Endothelial cell of umbilical vein (primary cell): ENCODE measurements around the gene MOGAT3. TPM values are rescaled to one million over a fixed set of nuclear protein-coding genes. Genes with fewer than 3 reads are reported as not detected.

ENCODE experiments used
- BruUV-seq: library from RNA; stranded (reverse); fragments of 400-500 nt; replicated peaks from 2 replicates; lab custom pipeline; 2021; lab: Mats Ljungman, UMichigan
- CTCF ChIA-PET: fragments of 300-600, 350-600 bp; sonication (Branson Sonifier 250); formaldehyde crosslinking; loops from one replicate; lab custom pipeline; 2021; ENCODE audit warnings: antibody characterized with exemption, inconsistent platforms; lab: Charles Lee
- POLR2A ChIA-PET: fragments of 300-600, 350-600 bp; sonication (Branson Sonifier 250); formaldehyde crosslinking; loops from one replicate; lab custom pipeline; 2021; ENCODE audit warnings: antibody characterized with exemption, inconsistent platforms; lab: Charles Lee
- DNase-seq: peaks from one replicate; pipeline ENCODE4 v3.0.0-alpha.2; 2011; ENCODE audit warnings: low read depth, low spot score
- FAIRE-seq: peaks from 2 replicates; lab custom pipeline; 2011; peaks lifted over from hg19 to GRCh38; lab: Jason Lieb, UNC
- H2AFZ ChIP-seq: 2 replicates; pipeline ENCODE4 v1.6.0; 2012; ENCODE audit warnings: low read depth, low read length, control low read depth, inconsistent platforms
- H3K27ac ChIP-seq: 2 replicates; pipeline ENCODE4 v1.5.1; 2011; ENCODE audit warnings: low read depth, mild to moderate bottlenecking, control low read depth, low read length, moderate library complexity; ENCODE audit not compliant: insufficient read depth
- H3K27me3 ChIP-seq, 2 experiments: 2 replicates each; pipeline versions ENCODE4 v1.6.0 to v1.6.1; 2011; ENCODE audit warnings: low read length in 2 of 2, mixed read lengths in 1 of 2; ENCODE audit not compliant: control insufficient read depth in 2 of 2, insufficient read depth in 2 of 2
- H3K36me3 ChIP-seq, 2 experiments: 2 replicates in 1 of 2; 3 replicates in 1 of 2; pipeline ENCODE4 v1.5.1; 2011; ENCODE audit warnings: low read length in 2 of 2, mild to moderate bottlenecking in 1 of 2, moderate library complexity in 1 of 2; ENCODE audit not compliant: control insufficient read depth in 2 of 2, insufficient read depth in 2 of 2; ENCODE audit errors: extremely low read depth in 1 of 2
- H3K4me1 ChIP-seq: 3 replicates; pipeline ENCODE4 v1.5.1; 2011; ENCODE audit warnings: mild to moderate bottlenecking, low read length; ENCODE audit not compliant: control insufficient read depth, insufficient read depth; ENCODE audit errors: extremely low read depth
- H3K4me2 ChIP-seq: 2 replicates; pipeline ENCODE4 v1.6.1; 2011; ENCODE audit warnings: low read length, control low read depth, mixed read lengths; ENCODE audit not compliant: insufficient read depth
- H3K4me3 ChIP-seq, 3 experiments: fragments of 200-600 bp in 1 of 3; sonication (generic), shearing (Covaris generic) in 1 of 3; replicated peaks in 1 of 3; 2 replicates each; pipeline ENCODE4 v1.5.1; 2011 to 2016; ENCODE audit warnings: control low read depth in 3 of 3, low read length in 3 of 3, mild to moderate bottlenecking in 2 of 3, inconsistent platforms in 1 of 3, low read depth in 1 of 3, moderate library complexity in 1 of 3; ENCODE audit not compliant: insufficient read depth in 1 of 3
- H3K79me2 ChIP-seq: 2 replicates; pipeline ENCODE4 v1.6.0; 2012; ENCODE audit warnings: low read length, inconsistent platforms; ENCODE audit not compliant: control insufficient read depth, insufficient read depth
- H3K9ac ChIP-seq: replicated peaks from 2 replicates; pipeline ENCODE3; 2011; ENCODE audit warnings: low read length, control low read depth; ENCODE audit not compliant: insufficient read depth; ENCODE audit errors: extremely low read depth
- H3K9me1 ChIP-seq: replicated peaks from 3 replicates; pipeline ENCODE4 v1.6.0; 2011; ENCODE audit warnings: mild to moderate bottlenecking, low read length; ENCODE audit not compliant: control insufficient read depth, insufficient read depth; ENCODE audit errors: extremely low read depth
- H3K9me3 ChIP-seq: replicated peaks from 2 replicates; pipeline ENCODE4 v1.5.1; 2012; ENCODE audit warnings: low read length, inconsistent platforms; ENCODE audit not compliant: control insufficient read depth, insufficient read depth
- H4K20me1 ChIP-seq: replicated peaks from 2 replicates; pipeline ENCODE3; 2011; ENCODE audit warnings: mild to moderate bottlenecking, low read length; ENCODE audit not compliant: control insufficient read depth, insufficient read depth; ENCODE audit errors: extremely low read depth
- CTCF ChIP-seq, 2 donors: IDR thresholded peaks; 1 replicate in 1 of 2; 2 replicates in 1 of 2; pipeline ENCODE4 v1.5.1; 2011; ENCODE audit warnings: low read length in 2 of 2, mild to moderate bottlenecking in 2 of 2, moderate library complexity in 2 of 2, control low read depth in 1 of 2, inconsistent platforms in 1 of 2, low read depth in 1 of 2; ENCODE audit not compliant: insufficient read depth in 1 of 2; ENCODE audit errors: extremely low read depth in 1 of 2
- EZH2 ChIP-seq: IDR thresholded peaks from 2 replicates; pipeline ENCODE4 v1.6.1; 2012; ENCODE audit warnings: borderline replicate concordance, low read depth, mild to moderate bottlenecking, moderate library complexity, low read length, inconsistent platforms; ENCODE audit not compliant: severe bottlenecking
- FOS ChIP-seq: IDR thresholded peaks from 2 replicates; pipeline ENCODE4 v1.6.1; 2011; ENCODE audit warnings: mild to moderate bottlenecking, low read length, moderate library complexity, borderline replicate concordance; ENCODE audit not compliant: insufficient read depth
- GATA2 ChIP-seq: IDR thresholded peaks from 2 replicates; pipeline ENCODE4 v1.7.0; 2011; ENCODE audit warnings: low read depth, mild to moderate bottlenecking, moderate library complexity, mixed read lengths, low read length; ENCODE audit not compliant: insufficient read length, insufficient read depth
- JUN ChIP-seq: IDR thresholded peaks from 2 replicates; pipeline ENCODE4 v1.6.1; 2011; ENCODE audit warnings: borderline replicate concordance, low read depth; ENCODE audit not compliant: insufficient read length, insufficient read depth
- MAX ChIP-seq: IDR thresholded peaks from 2 replicates; pipeline ENCODE4 v1.6.1; 2011; ENCODE audit not compliant: insufficient read depth, insufficient read length
- MYC ChIP-seq: IDR thresholded peaks from one replicate; pipeline ENCODE4 v1.6.1; 2011; ENCODE audit warnings: mild to moderate bottlenecking, low read depth, low read length
- POLR2A ChIP-seq: IDR thresholded peaks from 2 replicates; pipeline ENCODE4 v1.6.1; 2012; ENCODE audit warnings: low read depth, mild to moderate bottlenecking, control low read depth, low read length
- POLR2AphosphoS5 ChIP-seq: IDR thresholded peaks from 2 replicates; pipeline ENCODE4 v1.6.1; 2012; ENCODE audit warnings: low read depth, mild to moderate bottlenecking, control low read depth, low read length, moderate library complexity; ENCODE audit not compliant: insufficient read depth
- dilution Hi-C: fragments of 300-500 bp; cut with MboI; formaldehyde crosslinking; loops from one replicate; pipeline ENCODE4 v1.15.0; 2019; ENCODE audit warnings: low sequenced_read_pairs; ENCODE audit not compliant: extremely low pct_ligation_motif_present
- intact Hi-C: fragments of 100-400 bp; cut with micrococcal nuclease; formaldehyde crosslinking; loops from one replicate; pipeline ENCODE4 v1.10.0; 2022
- polyA plus RNA-seq, 4 experiments: library from polyadenylated mRNA; depleted of rRNA in 3 of 4; stranded (reverse) in 3 of 4; unstranded in 1 of 4; fragments of >200 nt; gene quantifications; 2 replicates each; pipeline versions ENCODE4 v1.2.1 to v1.2.3, GENCODE V29; 2011 to 2012; ENCODE audit warnings: missing spikeins in 1 of 4
- total RNA-seq: library from RNA; stranded (reverse); gene quantifications from 2 replicates; pipeline ENCODE4 v1.2.3, GENCODE V29; 2021

The MOGAT3 gene
- total and polyA plus RNA-seq, 2 donors (not counting 3 experiments of a cell fraction or from before 2014, with no cell fraction given), result not detected

- intact Hi-C loops (loop anchor here (10.0 kb wide), 1 partner anchor 556 kb away; no protein-coding TSS in a partner anchor), dilution Hi-C loops (no loop called here)
- DNase-seq (no peak), FAIRE-seq (no peak)
- no peaks in the 10 kb centered on the region for H3K9me1 ChIP-seq
- ChIA-PET CTCF (interaction anchor here (0.7 to 6.3 kb wide), 3 partner anchors 13 to 139 kb away, joined by 4 to 39 read pairs (median 9); no protein-coding TSS in a partner anchor), POLR2A (no interaction called here)
- H3K4me3 ChIP-seq, result no peak overlapping the region
- no peaks in the 10 kb centered on the region for H3K79me2 ChIP-seq
- H3K27me3 ChIP-seq, result peaks cover 47 to 58% of the 10 kb centered on the region in 2 experiments
- no peak overlapping the region for H3K4me2 ChIP-seq
- H3K9ac ChIP-seq, result no peak overlapping the region
- no peaks in the 10 kb centered on the region for H3K9me3 ChIP-seq
- H4K20me1 ChIP-seq, result no peaks in the 10 kb centered on the region
- TF ChIP-seq EZH2 (no peak), POLR2A (no peak), MYC (no peak), JUN (no peak), POLR2AphosphoS5 (no peak), MAX (no peak), GATA2 (no peak), FOS (no peak), CTCF (IDR thresholded peaks at IDR 0.05; ENCODE audit: extremely low read depth in 1 of 2, insufficient read depth in 1 of 2, low read depth in 1 of 2, low read length in 2 of 2) (no peak)
- no peaks in the 10 kb centered on the region for H3K4me1 ChIP-seq
- BruUV-seq, result no TSS peak
- H3K27ac ChIP-seq, result no peak overlapping the region
- no peak overlapping the region for H2AFZ ChIP-seq
- no peaks in the 10 kb centered on the region for H3K36me3 ChIP-seq
These were observed 21.7 kb downstream of the MOGAT3 start for GRCh38 chr7:101179117-101179516.
